Effector memory CD4-positive, alpha-beta T cell (primary cell): Measurements from ENCODE around the gene RAB17.

ENCODE experiments used
- DNase-seq, 3 donors: peaks; one replicate each; pipeline ENCODE4 v3.0.0-alpha.2; 2020
- H3K27ac ChIP-seq: 2 replicates; pipeline ENCODE4 v1.7.0; 2013; ENCODE audit warnings: mild to moderate bottlenecking, low read length, moderate library complexity; ENCODE audit not compliant: insufficient read depth, poor library complexity, severe bottlenecking
- H3K27me3 ChIP-seq: replicated peaks from 2 replicates; pipeline ENCODE4 v1.7.0; 2013; ENCODE audit warnings: mild to moderate bottlenecking, low read length; ENCODE audit not compliant: insufficient read depth, control insufficient read depth, poor library complexity, severe bottlenecking
- H3K36me3 ChIP-seq: 2 replicates; pipeline ENCODE4 v1.7.0; 2013; ENCODE audit warnings: mild to moderate bottlenecking, low read length, moderate library complexity; ENCODE audit not compliant: control insufficient read depth, insufficient read depth
- H3K4me1 ChIP-seq: 2 replicates; pipeline ENCODE4 v1.7.0; 2013; ENCODE audit warnings: low read length, mild to moderate bottlenecking; ENCODE audit not compliant: control insufficient read depth, insufficient read depth, poor library complexity, severe bottlenecking
- H3K4me3 ChIP-seq: 2 replicates; pipeline ENCODE4 v1.7.0; 2013; ENCODE audit warnings: low read length, low read depth, mild to moderate bottlenecking; ENCODE audit not compliant: insufficient read depth, poor library complexity, severe bottlenecking
- H3K9me3 ChIP-seq: 2 replicates; pipeline ENCODE4 v1.7.0; 2013; ENCODE audit warnings: mild to moderate bottlenecking, low read length, moderate library complexity; ENCODE audit not compliant: control insufficient read depth

The RAB17 gene

GRCh38 chr2:237547841-237548416 lies 42.6 kb downstream of the RAB17 start:
- H3K27me3 ChIP-seq, result no peaks in the 10 kb centered on the region
- no peak for DNase-seq
- no peak overlapping the region for H3K4me3 ChIP-seq
- no peaks in the 10 kb centered on the region for H3K9me3 ChIP-seq
- H3K27ac ChIP-seq, result no peak overlapping the region
- no peaks in the 10 kb centered on the region for H3K4me1 ChIP-seq
- no peaks in the 10 kb centered on the region for H3K36me3 ChIP-seq

- H3K27me3 ChIP-seq, result no peaks in the 10 kb centered on the region
- no peak overlapping the region for H3K27ac ChIP-seq
- no peaks in the 10 kb centered on the region for H3K4me1 ChIP-seq
- no peaks in the 10 kb centered on the region for H3K36me3 ChIP-seq
- no peak for DNase-seq
- no peaks in the 10 kb centered on the region for H3K9me3 ChIP-seq
- no peak overlapping the region for H3K4me3 ChIP-seq
Observed at GRCh38 chr2:237546876-237547395, 43.6 kb downstream of the RAB17 start.

- DNase-seq, result no peak
- no peaks in the 10 kb centered on the region for H3K36me3 ChIP-seq
- no peaks in the 10 kb centered on the region for H3K27me3 ChIP-seq
- H3K4me1 ChIP-seq, result no peaks in the 10 kb centered on the region
- H3K9me3 ChIP-seq, result no peaks in the 10 kb centered on the region
- H3K27ac ChIP-seq, result no peak overlapping the region
- H3K4me3 ChIP-seq, result no peak overlapping the region
Observed at GRCh38 chr2:237546040-237546875, 44.3 kb downstream of the RAB17 start.

GRCh38 chr2:237542001-237542704 lies 48.4 kb downstream of the RAB17 start:
- DNase-seq, result no peak
- Histone ChIP-seq H3K9me3 (no peaks in the 10 kb centered on the region), H3K27ac (no peak overlapping the region), H3K4me1 (no peaks in the 10 kb centered on the region), H3K36me3 (no peaks in the 10 kb centered on the region), H3K4me3 (no peak overlapping the region), H3K27me3 (no peaks in the 10 kb centered on the region)

- no peak for DNase-seq
- Histone ChIP-seq H3K27ac (no peak overlapping the region), H3K4me1 (no peaks in the 10 kb centered on the region), H3K4me3 (no peak overlapping the region), H3K27me3 (no peaks in the 10 kb centered on the region), H3K36me3 (no peaks in the 10 kb centered on the region), H3K9me3 (no peaks in the 10 kb centered on the region)
Observed at GRCh38 chr2:237541243-237541642, 49.3 kb downstream of the RAB17 start.

GRCh38 chr2:237540823-237541222 lies 49.7 kb downstream of the RAB17 start:
- Histone ChIP-seq H3K36me3 (no peaks in the 10 kb centered on the region), H3K4me3 (no peak overlapping the region), H3K27me3 (no peaks in the 10 kb centered on the region), H3K4me1 (no peaks in the 10 kb centered on the region), H3K27ac (no peak overlapping the region), H3K9me3 (no peaks in the 10 kb centered on the region)
- no peak for DNase-seq

- Histone ChIP-seq H3K27me3 (no peaks in the 10 kb centered on the region), H3K36me3 (no peaks in the 10 kb centered on the region), H3K9me3 (no peaks in the 10 kb centered on the region), H3K4me1 (no peaks in the 10 kb centered on the region), H3K27ac (no peak overlapping the region), H3K4me3 (no peak overlapping the region)
- DNase-seq, result no peak
Observed at GRCh38 chr2:237540223-237540775, 50.2 kb downstream of the RAB17 start.

- H3K27ac ChIP-seq, result no peak overlapping the region
Observed at GRCh38 chr2:237539681-237540080, 50.9 kb downstream of the RAB17 start.

GRCh38 chr2:237538901-237539300 lies 51.6 kb downstream of the RAB17 start:
- Histone ChIP-seq H3K9me3 (no peaks in the 10 kb centered on the region), H3K4me1 (no peaks in the 10 kb centered on the region), H3K27ac (no peak overlapping the region), H3K4me3 (no peak overlapping the region), H3K36me3 (no peaks in the 10 kb centered on the region), H3K27me3 (no peaks in the 10 kb centered on the region)
- DNase-seq, result no peak

More at GRCh38 chr2:237539681-237540080, 50.9 kb downstream of the RAB17 start:
- Histone ChIP-seq H3K36me3 (no peaks in the 10 kb centered on the region), H3K27me3 (no peaks in the 10 kb centered on the region), H3K9me3 (no peaks in the 10 kb centered on the region), H3K4me1 (no peaks in the 10 kb centered on the region), H3K4me3 (no peak overlapping the region)
- no peak for DNase-seq
